Measurements from ENCODE around the gene NOL4L.

The NOL4L gene

DNA sequence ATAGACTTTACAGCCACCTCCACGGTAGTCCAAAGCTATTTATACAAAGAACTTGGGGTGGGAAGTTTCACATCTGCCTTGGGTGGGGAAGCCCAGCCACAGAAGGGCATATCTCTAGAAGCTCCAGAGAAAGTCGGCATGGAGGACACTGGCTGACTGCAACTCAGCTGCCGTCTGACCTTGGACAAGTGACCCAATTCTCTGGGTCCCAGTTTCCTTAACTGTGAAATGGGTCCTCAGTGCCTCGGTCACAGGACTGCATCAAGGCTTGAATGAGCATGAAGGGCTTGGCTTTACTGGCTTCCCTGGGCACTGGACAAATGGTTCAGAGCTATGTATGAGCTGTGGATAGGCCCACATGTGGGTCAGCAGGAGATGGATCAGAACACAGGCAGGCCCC, 58.6 kb downstream of the NOL4L start:
- H3K27ac ChIP-seq, result no peak overlapping the region
- no peaks in the 10 kb centered on the region for H3K4me1 ChIP-seq (ENCODE audit: control insufficient read depth in 1 of 2, insufficient read depth in 1 of 2, low read depth in 1 of 2, low read length in 1 of 2)
- no peaks in the 10 kb centered on the region for H3K9me3 ChIP-seq
- no peak overlapping the region for H3K4me3 ChIP-seq (ENCODE audit: low read depth in 1 of 2, low read length in 1 of 2)
- TF ChIP-seq CTCF (IDR thresholded peaks at IDR 0.05), result no peak
- no peaks in the 10 kb centered on the region for H3K36me3 ChIP-seq
- H3K27me3 ChIP-seq, result peaks cover 29% of the 10 kb centered on the region

DNA sequence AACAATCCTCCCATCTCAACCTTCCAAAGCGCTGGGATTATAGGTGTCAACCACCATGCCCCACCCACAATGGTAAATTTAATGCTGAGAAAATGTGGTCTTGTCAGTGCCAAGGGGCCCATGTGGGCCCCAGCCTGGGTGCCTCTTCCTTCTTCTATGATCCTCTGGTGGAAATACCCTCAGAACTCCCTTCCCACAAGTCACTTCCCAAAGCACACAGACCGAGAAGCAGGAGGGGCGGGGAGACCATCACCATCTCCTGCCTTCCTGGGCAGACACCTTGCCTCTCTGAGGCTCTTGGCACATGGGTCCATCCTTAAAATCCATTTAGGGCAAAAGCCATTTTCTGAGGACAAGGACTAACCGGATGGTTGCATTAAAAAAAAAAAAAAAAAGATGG, 59.0 kb downstream of the NOL4L start:
- TF ChIP-seq CTCF (IDR thresholded peaks at IDR 0.05), result no peak
- Histone ChIP-seq H3K36me3 (no peaks in the 10 kb centered on the region), H3K27ac (no peak overlapping the region), H3K9me3 (no peaks in the 10 kb centered on the region), H3K4me1 (ENCODE audit: control insufficient read depth in 1 of 2, insufficient read depth in 1 of 2, low read depth in 1 of 2, low read length in 1 of 2) (no peaks in the 10 kb centered on the region), H3K4me3 (ENCODE audit: low read depth in 1 of 2, low read length in 1 of 2) (no peak overlapping the region), H3K27me3 (peaks cover 29% of the 10 kb centered on the region)

DNA sequence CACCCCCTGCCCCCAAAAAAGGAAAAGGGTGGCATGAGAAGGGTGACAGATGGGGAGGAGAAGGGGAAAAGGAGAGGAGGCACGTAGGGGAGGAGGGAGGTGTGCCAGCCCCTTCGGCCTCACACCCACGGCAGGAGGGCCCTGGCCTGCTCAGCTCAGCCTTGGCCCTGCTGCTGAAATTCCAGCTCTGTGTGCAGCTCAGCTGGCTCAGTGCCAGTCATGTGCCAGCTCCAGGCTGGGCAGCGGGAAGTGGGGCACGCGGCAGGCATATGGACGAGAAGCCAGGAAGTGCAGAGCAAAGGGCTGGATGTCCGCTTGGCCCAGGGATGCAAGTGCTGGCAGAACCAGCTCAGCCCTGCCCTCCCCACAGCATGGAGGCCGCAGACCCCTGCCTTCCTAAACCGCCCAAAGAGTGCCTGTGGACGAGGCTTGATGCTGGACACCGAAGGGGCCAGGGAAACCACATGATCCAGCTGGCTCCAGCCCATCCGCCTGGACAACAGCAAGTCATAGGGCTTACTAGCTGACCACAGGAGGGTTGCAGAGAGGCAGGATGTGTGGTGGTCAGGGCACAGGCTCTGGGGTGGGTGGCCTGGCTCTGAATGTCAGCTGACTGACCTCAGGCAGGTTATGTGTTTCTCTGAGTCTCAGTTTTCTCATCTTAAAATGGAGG, 60.2 kb downstream of the NOL4L start:
- H3K27me3 ChIP-seq, result peaks cover 29% of the 10 kb centered on the region
- TF ChIP-seq CTCF (IDR thresholded peaks at IDR 0.05), result no peak
- H3K36me3 ChIP-seq, result no peaks in the 10 kb centered on the region
- H3K4me1 ChIP-seq (ENCODE audit: control insufficient read depth in 1 of 2, insufficient read depth in 1 of 2, low read depth in 1 of 2, low read length in 1 of 2), result no peaks in the 10 kb centered on the region
- no peak overlapping the region for H3K27ac ChIP-seq
- no peaks in the 10 kb centered on the region for H3K9me3 ChIP-seq
- no peak overlapping the region for H3K4me3 ChIP-seq (ENCODE audit: low read depth in 1 of 2, low read length in 1 of 2)

- no peak overlapping the region for H3K4me3 ChIP-seq (ENCODE audit: low read depth in 1 of 2, low read length in 1 of 2)
- no peaks in the 10 kb centered on the region for H3K36me3 ChIP-seq
- no peak overlapping the region for H3K27ac ChIP-seq
- peaks cover 21% of the 10 kb centered on the region for H3K27me3 ChIP-seq
- no peaks in the 10 kb centered on the region for H3K9me3 ChIP-seq
- TF ChIP-seq CTCF (IDR thresholded peaks at IDR 0.05), result no peak
- no peaks in the 10 kb centered on the region for H3K4me1 ChIP-seq (ENCODE audit: control insufficient read depth in 1 of 2, insufficient read depth in 1 of 2, low read depth in 1 of 2, low read length in 1 of 2)
Measured at GRCh38 chr20:32523613-32524213, 61.4 kb downstream of the NOL4L start.

DNA sequence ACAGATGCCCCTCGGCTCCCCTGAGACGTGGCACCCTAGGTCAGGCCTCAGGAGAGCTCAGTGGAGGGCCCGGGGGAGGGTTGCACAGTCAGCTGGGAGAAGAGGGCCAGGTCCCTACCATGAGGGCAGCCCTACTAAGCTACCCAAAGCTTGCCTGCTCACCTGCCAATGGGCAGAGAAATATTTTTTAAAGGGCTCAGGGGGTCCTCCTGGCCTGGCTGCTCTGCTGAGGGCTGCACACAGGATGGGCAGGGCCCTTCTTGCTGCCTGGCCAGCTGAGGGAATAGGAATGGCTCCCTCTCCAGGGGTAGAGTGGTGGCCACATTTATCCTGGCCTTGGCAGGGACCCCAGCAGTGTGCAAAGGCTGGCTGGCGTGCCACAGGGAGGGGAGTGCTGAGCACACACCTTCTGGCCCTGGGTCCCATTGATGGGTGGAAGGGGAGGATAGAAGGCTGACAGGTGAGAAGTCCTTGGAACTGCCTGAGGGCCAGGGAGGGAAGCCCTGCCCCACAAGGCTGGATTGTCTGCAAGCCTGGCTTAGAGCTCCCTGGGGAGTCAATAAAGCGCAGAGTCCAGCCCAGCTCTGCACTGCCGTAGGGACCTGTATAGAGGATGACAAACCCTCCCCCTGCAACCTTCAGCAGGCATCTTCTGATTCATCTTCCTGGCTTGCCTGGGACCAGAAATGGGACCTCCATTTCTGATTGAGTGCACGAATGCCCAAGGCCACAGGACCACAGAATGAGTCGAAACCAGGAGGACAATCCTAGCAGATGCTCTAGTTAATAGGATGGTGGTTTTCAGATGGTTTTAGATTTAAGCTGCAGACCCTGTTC, 62.1 kb downstream of the NOL4L start:
- no peak for TF ChIP-seq CTCF (IDR thresholded peaks at IDR 0.05)
- Histone ChIP-seq H3K27me3 (peaks cover 14% of the 10 kb centered on the region), H3K4me1 (ENCODE audit: control insufficient read depth in 1 of 2, insufficient read depth in 1 of 2, low read depth in 1 of 2, low read length in 1 of 2) (no peaks in the 10 kb centered on the region), H3K9me3 (no peaks in the 10 kb centered on the region), H3K27ac (no peak overlapping the region), H3K36me3 (no peaks in the 10 kb centered on the region), H3K4me3 (ENCODE audit: low read depth in 1 of 2, low read length in 1 of 2) (no peak overlapping the region)
